ENCODE results near the gene COA1.
"Not testable (repeated sequence)": the region's sequence is repeated elsewhere in the genome, so short reads cannot be mapped to it uniquely, and the experiment has no call there.

Gene COA1

GRCh38 chr7:43758029-43758821, 28.9 kb upstream of the COA1 start, which contains the start of gene BLVRA:
TSS of gene BLVRA (plus strand) at chr7:43758680. CDS start at chr7:43771159, 12,479 bp downstream.
- DNase-seq, result peak; percentile 75

GRCh38 chr7:43757073-43757720, 27.9 kb upstream of the COA1 start:
- DNase-seq, result no peak

GRCh38 chr7:43756368-43757072, 27.2 kb upstream of the COA1 start:
- no peak for DNase-seq

- no peak for DNase-seq
Observed at GRCh38 chr7:43754596-43754995, 25.3 kb upstream of the COA1 start.

- DNase-seq, result no peak
Observed at GRCh38 chr7:43753843-43754242, 24.5 kb upstream of the COA1 start.

GRCh38 chr7:43753271-43753810, 24.0 kb upstream of the COA1 start:
- DNase-seq, result no peak

GRCh38 chr7:43752411-43752810, 23.1 kb upstream of the COA1 start:
- DNase-seq, result no peak

- DNase-seq, result no peak
Observed at GRCh38 chr7:43750016-43750887, 20.9 kb upstream of the COA1 start.

- DNase-seq, result no peak
Observed at GRCh38 chr7:43749383-43749940, 20.1 kb upstream of the COA1 start.

- DNase-seq, result no peak
Observed at GRCh38 chr7:43747328-43748105, 18.2 kb upstream of the COA1 start.

- DNase-seq, result no peak
Observed at GRCh38 chr7:43742692-43743091, 13.4 kb upstream of the COA1 start.

- DNase-seq, result no peak
Observed at GRCh38 chr7:43737467-43738127, 8.3 kb upstream of the COA1 start.

- no peak for DNase-seq
Observed at GRCh38 chr7:43735802-43736603, 6.7 kb upstream of the COA1 start.

GRCh38 chr7:43735403-43735801, 6.1 kb upstream of the COA1 start:
- DNase-seq, result no peak

- peak; percentile 11 for DNase-seq
Observed at GRCh38 chr7:43734575-43735332, 5.4 kb upstream of the COA1 start.

- DNase-seq, result not testable (repeated sequence)
Observed at GRCh38 chr7:43731494-43731893, 2.2 kb upstream of the COA1 start.

- no peak for DNase-seq
Observed at GRCh38 chr7:43729924-43730248, 563 bp upstream of the COA1 start.

GRCh38 chr7:43727494-43727893, 1.8 kb downstream of the COA1 start:
- DNase-seq, result no peak

GRCh38 chr7:43727003-43727402, 2.3 kb downstream of the COA1 start:
- DNase-seq, result no peak
